LNCaP clone FGC (cell line): ENCODE measurements around the gene MYL7.

Experiments
- DNase-seq: peaks from one replicate; pipeline ENCODE4 v3.0.0-alpha.2; 2011; ENCODE audit warnings: low read depth
- H3K4me3 ChIP-seq: 2 replicates; pipeline ENCODE4 v1.5.1; 2011; ENCODE audit warnings: mild to moderate bottlenecking, low read depth, low read length, control low read depth
- TF ChIP-seq, protein P1 (sequence below): IDR thresholded peaks from 2 replicates; pipeline ENCODE4 v1.5.1; 2012; ENCODE audit warnings: mild to moderate bottlenecking; ENCODE audit not compliant: control insufficient read depth, insufficient read depth; ENCODE audit errors: extremely low read depth

MYL7 gene

DNA sequence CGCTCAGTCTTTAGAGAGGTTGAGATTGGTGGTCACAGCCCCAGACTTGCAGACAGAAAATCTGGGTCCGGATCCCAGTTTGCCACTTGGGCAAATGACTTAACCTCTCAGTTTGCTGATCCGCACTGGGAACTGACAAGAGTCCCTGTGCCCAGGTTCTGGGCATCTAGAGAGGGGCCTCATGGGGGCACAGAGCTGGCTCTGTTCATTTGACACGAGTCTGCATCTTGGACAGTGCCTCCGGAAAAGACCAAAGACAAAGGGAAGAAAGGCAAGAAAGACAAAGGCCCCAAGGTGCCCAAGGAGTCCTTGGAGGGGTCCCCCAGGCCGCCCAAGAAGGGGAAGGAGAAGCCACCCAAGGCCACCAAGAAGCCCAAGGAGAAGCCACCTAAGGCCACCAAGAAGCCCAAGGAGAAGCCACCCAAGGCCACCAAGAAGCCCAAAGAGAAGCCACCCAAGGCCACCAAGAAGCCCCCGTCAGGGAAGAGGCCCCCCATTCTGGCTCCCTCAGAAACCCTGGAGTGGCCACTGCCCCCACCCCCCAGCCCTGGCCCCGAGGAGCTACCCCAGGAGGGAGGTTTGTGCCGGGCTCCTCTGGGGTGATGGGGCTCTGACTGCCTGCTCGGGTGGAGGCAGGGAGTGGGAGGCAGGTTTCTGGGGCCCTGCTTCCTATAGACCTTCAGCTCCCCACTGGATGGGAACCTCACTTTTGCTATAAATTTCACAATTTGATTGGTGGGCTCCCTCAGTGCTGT is 34.6 kb downstream of the MYL7 start:
- TF ChIP-seq, protein P1, sequence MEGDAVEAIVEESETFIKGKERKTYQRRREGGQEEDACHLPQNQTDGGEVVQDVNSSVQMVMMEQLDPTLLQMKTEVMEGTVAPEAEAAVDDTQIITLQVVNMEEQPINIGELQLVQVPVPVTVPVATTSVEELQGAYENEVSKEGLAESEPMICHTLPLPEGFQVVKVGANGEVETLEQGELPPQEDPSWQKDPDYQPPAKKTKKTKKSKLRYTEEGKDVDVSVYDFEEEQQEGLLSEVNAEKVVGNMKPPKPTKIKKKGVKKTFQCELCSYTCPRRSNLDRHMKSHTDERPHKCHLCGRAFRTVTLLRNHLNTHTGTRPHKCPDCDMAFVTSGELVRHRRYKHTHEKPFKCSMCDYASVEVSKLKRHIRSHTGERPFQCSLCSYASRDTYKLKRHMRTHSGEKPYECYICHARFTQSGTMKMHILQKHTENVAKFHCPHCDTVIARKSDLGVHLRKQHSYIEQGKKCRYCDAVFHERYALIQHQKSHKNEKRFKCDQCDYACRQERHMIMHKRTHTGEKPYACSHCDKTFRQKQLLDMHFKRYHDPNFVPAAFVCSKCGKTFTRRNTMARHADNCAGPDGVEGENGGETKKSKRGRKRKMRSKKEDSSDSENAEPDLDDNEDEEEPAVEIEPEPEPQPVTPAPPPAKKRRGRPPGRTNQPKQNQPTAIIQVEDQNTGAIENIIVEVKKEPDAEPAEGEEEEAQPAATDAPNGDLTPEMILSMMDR = no peak
- H3K4me3 ChIP-seq = no peak overlapping the region
- DNase-seq = no peak

DNA sequence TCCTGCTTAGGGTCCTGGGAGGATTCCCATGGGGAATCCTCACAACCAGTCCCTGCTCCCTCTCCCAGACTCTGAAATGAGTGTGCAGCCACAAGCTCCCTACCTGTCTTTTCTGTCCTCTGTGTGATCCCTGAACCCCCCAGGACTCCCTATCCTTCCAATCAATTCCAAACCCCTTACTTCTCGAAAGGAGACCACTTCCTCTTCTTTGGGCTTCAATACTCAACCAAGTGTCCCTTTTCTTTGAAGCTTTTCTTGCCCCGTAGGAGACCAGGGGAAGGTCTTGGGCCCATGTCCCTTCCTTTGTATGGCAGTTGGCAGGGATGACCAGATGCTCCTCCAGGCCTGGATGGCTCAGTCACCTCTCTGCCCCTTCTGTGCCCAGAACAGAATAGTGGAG is 35.3 kb downstream of the MYL7 start:
- no peak for DNase-seq
- no peak overlapping the region for H3K4me3 ChIP-seq
- TF ChIP-seq, protein P1 = no peak

DNA sequence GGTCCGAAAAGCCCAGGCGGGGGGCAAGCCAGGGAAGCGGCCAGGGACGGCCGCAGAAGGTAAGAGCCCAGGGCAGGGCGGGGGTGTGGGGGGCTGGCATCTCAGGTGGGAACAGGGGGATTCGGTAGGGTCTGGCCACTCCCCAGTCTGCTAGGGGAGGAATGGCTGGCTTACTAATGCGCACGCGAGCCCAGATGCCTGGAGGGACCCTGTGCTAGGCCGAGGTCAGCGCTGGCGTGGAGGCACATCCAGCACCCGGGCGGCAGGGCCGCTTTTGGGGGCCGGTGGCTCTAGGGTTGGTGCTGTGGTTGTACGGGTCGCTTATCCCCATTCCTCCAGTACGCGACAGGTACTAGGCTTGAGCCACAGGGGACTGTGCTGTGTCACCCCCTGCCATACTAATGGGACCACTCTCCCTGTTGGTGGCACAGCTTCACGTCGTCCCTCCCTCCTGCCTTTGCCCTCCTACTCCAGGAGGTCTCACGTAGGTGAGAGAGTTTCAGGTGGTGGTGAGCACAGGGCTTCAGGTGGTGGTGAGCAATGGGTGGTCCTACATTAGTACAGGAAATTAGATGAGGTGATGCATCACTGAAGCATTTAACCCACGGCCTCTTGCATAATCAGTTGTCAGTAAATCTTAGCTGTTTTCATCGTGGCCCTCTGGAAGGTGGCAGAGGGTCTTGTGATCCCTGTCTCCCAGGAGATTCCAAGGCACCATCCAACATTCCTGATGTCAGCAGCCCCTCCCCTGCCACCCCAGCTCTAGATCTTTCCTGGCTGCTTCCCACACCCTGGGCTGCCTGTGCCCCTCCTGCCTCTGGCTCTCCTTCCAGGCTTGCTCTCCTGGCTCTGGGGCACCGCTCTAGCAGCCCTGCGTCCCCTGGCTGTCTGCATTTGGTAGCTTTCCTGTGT is 36.0 kb downstream of the MYL7 start:
- no peak overlapping the region for H3K4me3 ChIP-seq
- TF ChIP-seq, protein P1 = no peak
- no peak for DNase-seq

DNA sequence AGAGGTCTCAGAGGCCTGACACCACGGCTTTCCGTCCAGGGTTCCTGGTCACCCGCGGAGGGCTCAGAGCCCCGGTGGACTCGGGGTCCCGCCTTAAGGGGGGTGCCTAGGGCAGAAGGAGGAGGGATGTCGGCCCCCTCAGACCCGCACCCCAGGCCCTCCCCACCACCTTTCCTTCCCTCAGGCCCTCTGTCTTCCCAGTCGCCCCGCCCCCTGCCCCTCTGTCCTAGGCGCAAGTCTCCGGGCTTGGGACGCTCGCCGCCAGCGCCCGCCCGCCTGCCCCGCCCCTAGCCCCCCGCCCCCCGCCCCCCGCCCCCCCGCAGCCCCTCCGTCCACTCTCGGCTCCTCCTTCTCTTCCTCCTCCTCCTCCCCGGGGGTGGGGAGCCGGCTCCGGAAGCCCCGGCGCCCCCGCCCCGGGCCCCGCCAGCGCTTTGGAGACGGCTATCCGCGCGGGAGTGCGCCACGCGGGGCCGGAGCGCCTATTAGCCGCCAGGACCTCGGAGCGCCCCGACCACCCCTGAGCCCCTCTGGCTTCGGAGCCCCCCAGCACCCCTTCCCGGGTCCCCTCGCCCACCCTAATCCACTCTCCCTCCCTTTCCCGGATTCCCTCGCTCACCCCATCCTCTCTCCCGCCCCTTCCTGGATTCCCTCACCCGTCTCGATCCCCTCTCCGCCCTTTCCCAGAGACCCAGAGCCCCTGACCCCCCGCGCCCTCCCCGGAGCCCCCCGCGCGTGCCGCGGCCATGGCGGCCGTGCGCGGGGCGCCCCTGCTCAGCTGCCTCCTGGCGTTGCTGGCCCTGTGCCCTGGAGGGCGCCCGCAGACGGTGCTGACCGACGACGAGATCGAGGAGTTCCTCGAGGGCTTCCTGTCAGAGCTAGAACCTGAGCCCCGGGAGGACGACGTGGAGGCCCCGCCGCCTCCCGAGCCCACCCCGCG is 36.9 kb downstream of the MYL7 start, which contains the start of gene AEBP1:
TSS of gene AEBP1 (plus strand) at position 423 of the 937 bp plus-strand sequence. CDS start at position 744, 321 bp downstream.
- TF ChIP-seq, protein P1 = no peak
- no peak within 1 kb of the TSS for H3K4me3 ChIP-seq
- DNase-seq = no peak

DNA sequence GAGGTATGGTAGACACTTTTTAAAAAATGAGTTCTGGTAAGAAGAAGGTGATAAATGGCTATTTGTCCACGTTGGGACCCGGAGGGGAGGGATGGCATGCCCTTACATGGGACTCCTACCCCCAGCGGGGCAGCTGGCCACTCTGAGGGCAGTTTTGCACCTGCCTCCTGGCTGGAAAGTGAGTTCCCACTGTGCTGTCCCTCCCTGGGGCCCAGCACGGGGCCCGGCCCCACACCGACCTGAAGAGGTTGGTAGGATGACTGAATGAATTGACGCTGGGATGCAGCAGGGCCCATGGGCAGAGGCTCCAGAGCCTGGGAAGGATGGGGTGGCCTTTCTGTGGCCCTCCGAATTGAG is 37.6 kb downstream of the MYL7 start:
- H3K4me3 ChIP-seq = no peak overlapping the region
- no peak for DNase-seq
- TF ChIP-seq, protein P1 = no peak

DNA sequence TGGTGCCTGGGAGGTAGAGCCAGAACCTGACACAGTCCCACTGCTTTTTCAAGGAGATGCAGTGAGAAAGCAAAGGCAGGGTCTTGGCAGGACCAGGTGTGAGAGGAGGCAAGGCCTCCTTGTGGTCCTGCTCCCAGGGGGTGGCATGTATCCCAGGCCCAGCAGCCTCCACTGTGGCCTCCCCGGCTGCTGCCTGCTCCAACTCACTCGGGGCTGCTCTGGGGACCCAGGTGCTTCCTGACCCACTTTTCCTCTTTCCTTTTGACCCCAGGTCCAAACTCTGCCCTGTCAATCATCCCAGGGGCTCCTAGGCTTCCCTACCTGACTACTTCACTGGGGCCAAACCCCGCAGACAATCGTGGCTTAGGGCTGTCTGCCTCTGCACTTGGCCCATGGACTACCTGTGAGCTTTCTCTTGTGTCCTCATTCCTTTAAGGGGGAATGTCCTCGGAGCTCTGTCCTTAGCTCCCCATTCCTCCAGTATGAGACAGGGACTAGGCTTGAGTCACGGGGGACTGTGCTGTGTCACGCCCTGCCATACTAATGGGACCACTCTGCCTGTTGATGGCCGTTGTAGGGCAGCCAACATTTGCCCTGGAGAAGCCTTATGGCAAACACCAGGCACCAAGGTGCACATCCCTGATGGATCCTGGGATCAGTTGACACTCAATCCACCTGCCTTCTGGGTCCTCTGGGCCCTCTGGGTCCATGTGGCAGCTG is 38.1 kb downstream of the MYL7 start:
- no peak overlapping the region for H3K4me3 ChIP-seq
- DNase-seq = no peak
- TF ChIP-seq, protein P1 = no peak
